ENCODE measurements around the gene ZNF786.
"Not testable (repeated sequence)": the region's sequence is repeated elsewhere in the genome, so short reads cannot be mapped to it uniquely, and the experiment has no call there.

DNA sequence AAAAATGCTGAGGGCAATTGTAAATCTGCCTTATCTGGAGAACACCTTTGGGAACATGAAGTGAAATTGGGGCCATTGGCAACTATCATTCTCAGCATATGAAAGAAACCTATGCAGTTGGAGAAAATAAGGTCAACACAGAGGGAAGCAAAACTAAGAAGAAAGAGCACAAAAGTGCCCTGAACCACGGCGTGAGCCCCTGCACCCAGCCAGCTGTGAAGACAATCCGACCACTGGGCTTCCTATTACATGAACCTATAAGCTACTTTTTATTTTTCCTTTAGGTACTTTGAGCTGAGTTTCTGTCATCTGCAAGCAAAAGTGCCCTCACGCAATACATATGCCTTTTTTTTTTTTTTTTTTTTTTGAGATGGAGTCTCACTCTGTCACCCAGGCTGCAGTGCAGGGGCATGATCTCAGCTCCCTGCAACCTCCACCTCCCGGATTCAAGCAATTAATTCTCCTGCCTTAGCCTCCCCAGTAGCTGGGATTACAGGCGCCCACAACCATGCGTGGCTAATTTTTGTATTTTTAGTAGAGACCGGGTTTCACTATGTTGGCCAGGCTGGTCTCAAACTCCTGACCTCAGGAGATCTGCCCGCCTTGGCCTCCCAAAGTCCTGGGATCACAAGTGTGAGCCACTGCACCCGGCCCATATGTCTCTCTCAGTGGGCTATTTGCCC is 28.2 kb downstream of the ZNF786 start:
- not testable (repeated sequence) for TF ChIP-seq POLR2A (conservative IDR thresholded peaks at IDR 0.05)
- TF ChIP-seq, protein P1, sequence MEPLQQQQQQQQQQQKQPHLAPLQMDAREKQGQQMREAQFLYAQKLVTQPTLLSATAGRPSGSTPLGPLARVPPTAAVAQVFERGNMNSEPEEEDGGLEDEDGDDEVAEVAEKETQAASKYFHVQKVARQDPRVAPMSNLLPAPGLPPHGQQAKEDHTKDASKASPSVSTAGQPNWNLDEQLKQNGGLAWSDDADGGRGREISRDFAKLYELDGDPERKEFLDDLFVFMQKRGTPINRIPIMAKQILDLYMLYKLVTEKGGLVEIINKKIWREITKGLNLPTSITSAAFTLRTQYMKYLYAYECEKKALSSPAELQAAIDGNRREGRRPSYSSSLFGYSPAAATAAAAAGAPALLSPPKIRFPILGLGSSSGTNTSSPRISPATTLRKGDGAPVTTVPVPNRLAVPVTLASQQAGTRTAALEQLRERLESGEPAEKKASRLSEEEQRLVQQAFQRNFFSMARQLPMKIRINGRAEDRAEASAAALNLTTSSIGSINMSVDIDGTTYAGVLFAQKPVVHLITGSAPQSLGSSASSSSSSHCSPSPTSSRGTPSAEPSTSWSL (CRISPR knock-in tag; IDR thresholded peaks at IDR 0.05; ENCODE audit: borderline replicate concordance): not testable (repeated sequence)
